ENCODE data around the gene NINJ2.

Gene NINJ2

GRCh38 chr12:627863-628741, 35.1 kb downstream of the NINJ2 start:
- H3K4me3 ChIP-seq (ENCODE audit: low read length, poor library complexity, severe bottlenecking) = no peak overlapping the region
- H2AFZ ChIP-seq (ENCODE audit: low read length) = no peak overlapping the region
- TF ChIP-seq EZH2phosphoT487 (IDR thresholded peaks at IDR 0.05; ENCODE audit: borderline replicate concordance) (no peak), CTCF (conservative IDR thresholded peaks at IDR 0.05; ENCODE audit: low read length) (no peak)
- H3K36me3 ChIP-seq (ENCODE audit: insufficient read depth, low read length) = no peaks in the 10 kb centered on the region
- H4K20me1 ChIP-seq (ENCODE audit: insufficient read depth, low read length, poor library complexity, severe bottlenecking) = no peaks in the 10 kb centered on the region
- no peak overlapping the region for H3K4me2 ChIP-seq (ENCODE audit: low read depth, low read length, poor library complexity, severe bottlenecking)
- H3K9me2 ChIP-seq (replicated peaks; ENCODE audit: low read depth, low read length) = no peaks in the 10 kb centered on the region
- peaks cover 15% of the 10 kb centered on the region for H3K79me2 ChIP-seq (ENCODE audit: insufficient read depth, low read length)
- H3K9ac ChIP-seq (ENCODE audit: low read depth, low read length, poor library complexity, severe bottlenecking) = no peak overlapping the region
- H3K27me3 ChIP-seq (ENCODE audit: insufficient read depth, low read length, poor library complexity, severe bottlenecking) = no peaks in the 10 kb centered on the region
- H3K4me1 ChIP-seq (ENCODE audit: insufficient read depth, low read length, poor library complexity, severe bottlenecking) = peaks cover 42% of the 10 kb centered on the region
- H3K9me3 ChIP-seq (ENCODE audit: insufficient read depth, low read depth, low read length) = no peaks in the 10 kb centered on the region
- no peaks in the 10 kb centered on the region for H3F3A ChIP-seq (ENCODE audit: low read depth)

GRCh38 chr12:627285-627684, 36.0 kb downstream of the NINJ2 start:
- Histone ChIP-seq H3K79me2 (ENCODE audit: insufficient read depth, low read length) (peaks cover 15% of the 10 kb centered on the region), H3K4me2 (ENCODE audit: low read depth, low read length, poor library complexity, severe bottlenecking) (no peak overlapping the region), H3K9me3 (ENCODE audit: insufficient read depth, low read depth, low read length) (no peaks in the 10 kb centered on the region)

GRCh38 chr12:625998-626397, 37.2 kb downstream of the NINJ2 start:
- H2AFZ ChIP-seq (ENCODE audit: low read length) = no peak overlapping the region
- H3K4me2 ChIP-seq (ENCODE audit: low read depth, low read length, poor library complexity, severe bottlenecking) = no peak overlapping the region
- no peak overlapping the region for H3K9ac ChIP-seq (ENCODE audit: low read depth, low read length, poor library complexity, severe bottlenecking)
- TF ChIP-seq EZH2phosphoT487 (IDR thresholded peaks at IDR 0.05; ENCODE audit: borderline replicate concordance) (no peak), CTCF (conservative IDR thresholded peaks at IDR 0.05; ENCODE audit: low read length) (no peak)
- peaks cover 44% of the 10 kb centered on the region for H3K4me1 ChIP-seq (ENCODE audit: insufficient read depth, low read length, poor library complexity, severe bottlenecking)
- no peaks in the 10 kb centered on the region for H3K9me3 ChIP-seq (ENCODE audit: insufficient read depth, low read depth, low read length)
- H3F3A ChIP-seq (ENCODE audit: low read depth) = no peaks in the 10 kb centered on the region
- H3K4me3 ChIP-seq (ENCODE audit: low read length, poor library complexity, severe bottlenecking) = no peak overlapping the region
- H3K9me2 ChIP-seq (replicated peaks; ENCODE audit: low read depth, low read length) = no peaks in the 10 kb centered on the region
- peaks cover 7% of the 10 kb centered on the region for H3K79me2 ChIP-seq (ENCODE audit: insufficient read depth, low read length)
- H3K27me3 ChIP-seq (ENCODE audit: insufficient read depth, low read length, poor library complexity, severe bottlenecking) = no peaks in the 10 kb centered on the region
- no peaks in the 10 kb centered on the region for H4K20me1 ChIP-seq (ENCODE audit: insufficient read depth, low read length, poor library complexity, severe bottlenecking)
- no peaks in the 10 kb centered on the region for H3K36me3 ChIP-seq (ENCODE audit: insufficient read depth, low read length)

More at GRCh38 chr12:627285-627684, 36.0 kb downstream of the NINJ2 start:
- Histone ChIP-seq H3K36me3 (ENCODE audit: insufficient read depth, low read length) (no peaks in the 10 kb centered on the region), H3K27me3 (ENCODE audit: insufficient read depth, low read length, poor library complexity, severe bottlenecking) (no peaks in the 10 kb centered on the region), H3F3A (ENCODE audit: low read depth) (no peaks in the 10 kb centered on the region), H3K9me2 (replicated peaks; ENCODE audit: low read depth, low read length) (no peaks in the 10 kb centered on the region), H3K4me1 (ENCODE audit: insufficient read depth, low read length, poor library complexity, severe bottlenecking) (peaks cover 45% of the 10 kb centered on the region), H4K20me1 (ENCODE audit: insufficient read depth, low read length, poor library complexity, severe bottlenecking) (no peaks in the 10 kb centered on the region), H2AFZ (ENCODE audit: low read length) (no peak overlapping the region), H3K4me3 (ENCODE audit: low read length, poor library complexity, severe bottlenecking) (no peak overlapping the region), H3K9ac (ENCODE audit: low read depth, low read length, poor library complexity, severe bottlenecking) (no peak overlapping the region)
- no peak for TF ChIP-seq EZH2phosphoT487 (IDR thresholded peaks at IDR 0.05; ENCODE audit: borderline replicate concordance)
- no peak for TF ChIP-seq CTCF (conservative IDR thresholded peaks at IDR 0.05; ENCODE audit: low read length)
